ENCODE measurements around the gene SMAD7. TPM values are rescaled to one million over a fixed set of nuclear protein-coding genes. Genes with fewer than 3 reads are reported as not detected.

The SMAD7 gene
- total RNA-seq, 2 experiments from 2014 or later = 2.9 to 15.1 TPM

DNA sequence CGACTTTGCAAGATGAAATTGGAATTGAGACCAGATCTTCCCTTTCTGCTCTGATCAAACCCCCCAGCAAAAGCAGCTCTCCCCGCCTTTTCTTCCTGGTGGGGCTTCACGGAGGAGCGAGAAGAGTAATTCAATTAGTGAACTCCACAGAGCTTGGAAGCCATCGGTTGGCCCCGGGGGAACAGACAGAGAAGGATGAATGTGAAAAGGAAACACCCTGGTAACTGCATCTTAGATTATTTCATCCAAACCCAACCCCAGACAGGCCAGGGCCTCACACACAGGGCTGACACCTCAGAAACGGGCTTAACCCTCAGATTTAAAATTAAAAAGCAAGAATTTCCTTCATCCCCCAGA lies 18.3 kb downstream of the SMAD7 start:
- Histone ChIP-seq H3K36me3 (ENCODE audit: insufficient read depth, low read length) (peaks cover 10% of the 10 kb centered on the region), H3K9me3 (ENCODE audit: low read length) (no peaks in the 10 kb centered on the region), H2AFZ (ENCODE audit: low read length) (no peak overlapping the region), H3K27ac (ENCODE audit: low read depth, low read length, poor library complexity, severe bottlenecking) (peak overlapping the region; percentile 90), H4K20me1 (ENCODE audit: insufficient read depth, low read length) (no peaks in the 10 kb centered on the region), H3K4me2 (ENCODE audit: low read length) (peak overlapping the region; percentile 81), H3K4me3 (ENCODE audit: low read depth, low read length, poor library complexity, severe bottlenecking) (peak overlapping the region; percentile 40), H3K79me2 (ENCODE audit: insufficient read depth, low read depth, low read length) (peaks cover 88% of the 10 kb centered on the region), H3K4me1 (ENCODE audit: insufficient read depth, low read length, poor library complexity, severe bottlenecking) (peaks cover 92% of the 10 kb centered on the region), H3K9me2 (ENCODE audit: insufficient read depth, low read length) (no peaks in the 10 kb centered on the region)
- no TSS peak for BruUV-seq (replicated peaks)
- no peak for TF ChIP-seq EZH2phosphoT487 (IDR thresholded peaks at IDR 0.05; ENCODE audit: borderline replicate concordance, low read depth, low read length)
- TF ChIP-seq, protein P1, sequence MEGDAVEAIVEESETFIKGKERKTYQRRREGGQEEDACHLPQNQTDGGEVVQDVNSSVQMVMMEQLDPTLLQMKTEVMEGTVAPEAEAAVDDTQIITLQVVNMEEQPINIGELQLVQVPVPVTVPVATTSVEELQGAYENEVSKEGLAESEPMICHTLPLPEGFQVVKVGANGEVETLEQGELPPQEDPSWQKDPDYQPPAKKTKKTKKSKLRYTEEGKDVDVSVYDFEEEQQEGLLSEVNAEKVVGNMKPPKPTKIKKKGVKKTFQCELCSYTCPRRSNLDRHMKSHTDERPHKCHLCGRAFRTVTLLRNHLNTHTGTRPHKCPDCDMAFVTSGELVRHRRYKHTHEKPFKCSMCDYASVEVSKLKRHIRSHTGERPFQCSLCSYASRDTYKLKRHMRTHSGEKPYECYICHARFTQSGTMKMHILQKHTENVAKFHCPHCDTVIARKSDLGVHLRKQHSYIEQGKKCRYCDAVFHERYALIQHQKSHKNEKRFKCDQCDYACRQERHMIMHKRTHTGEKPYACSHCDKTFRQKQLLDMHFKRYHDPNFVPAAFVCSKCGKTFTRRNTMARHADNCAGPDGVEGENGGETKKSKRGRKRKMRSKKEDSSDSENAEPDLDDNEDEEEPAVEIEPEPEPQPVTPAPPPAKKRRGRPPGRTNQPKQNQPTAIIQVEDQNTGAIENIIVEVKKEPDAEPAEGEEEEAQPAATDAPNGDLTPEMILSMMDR (conservative IDR thresholded peaks at IDR 0.05; ENCODE audit: low read length) = no peak
- DNase-seq (ENCODE audit: low spot score) = no peak
- ChIA-PET CTCF (ENCODE audit: unreplicated experiment) (no interaction called here), POLR2A (no interaction called here)
- intact Hi-C loops (cut with micrococcal nuclease; ENCODE audit: unreplicated experiment) = no loop called here

DNA sequence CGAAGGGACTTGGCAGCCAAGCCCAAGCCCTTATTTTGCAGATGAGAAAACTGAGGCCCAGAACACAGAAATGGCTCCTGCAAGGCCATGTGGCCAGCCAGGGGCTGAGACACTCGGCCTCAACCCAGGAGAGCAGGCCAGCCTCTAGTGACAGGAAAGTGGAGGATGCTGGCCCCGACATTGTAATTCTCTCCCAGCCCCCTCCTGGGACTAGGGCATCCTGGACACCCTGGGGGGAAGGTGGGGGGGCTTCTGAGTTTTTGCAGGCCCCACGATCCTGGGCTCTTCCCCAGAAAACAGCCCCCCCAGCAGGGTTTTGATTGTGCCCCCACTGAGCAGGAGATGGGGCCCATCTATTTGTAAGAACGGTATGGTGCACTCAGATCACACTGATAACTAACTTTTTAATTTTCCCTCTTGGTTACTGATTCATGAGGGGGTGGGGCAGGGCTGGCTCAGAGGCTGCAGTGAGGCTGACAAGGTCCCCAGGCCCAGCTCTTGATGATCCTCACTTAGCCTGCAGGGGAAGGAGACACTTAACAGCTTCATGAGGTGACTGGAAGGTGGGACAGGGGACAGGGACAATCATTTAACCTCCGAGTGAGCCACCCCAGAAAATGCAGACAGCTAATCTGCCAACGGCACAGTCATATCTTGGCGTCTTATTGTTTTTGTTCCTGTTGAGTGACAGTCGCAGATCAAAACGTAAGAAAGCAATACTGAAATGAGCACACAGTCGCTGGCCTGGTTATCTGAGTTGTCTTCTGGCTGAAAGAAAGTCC lies 18.9 kb downstream of the SMAD7 start:
- H3K9me2 ChIP-seq (ENCODE audit: insufficient read depth, low read length) = no peaks in the 10 kb centered on the region
- no peak overlapping the region for H2AFZ ChIP-seq (ENCODE audit: low read length)
- H3K4me1 ChIP-seq (ENCODE audit: insufficient read depth, low read length, poor library complexity, severe bottlenecking) = peaks cover 93% of the 10 kb centered on the region
- intact Hi-C loops (cut with micrococcal nuclease; ENCODE audit: unreplicated experiment) = no loop called here
- no peak for TF ChIP-seq EZH2phosphoT487 (IDR thresholded peaks at IDR 0.05; ENCODE audit: borderline replicate concordance, low read depth, low read length)
- TF ChIP-seq, protein P1 (conservative IDR thresholded peaks at IDR 0.05; ENCODE audit: low read length) = no peak
- peaks cover 93% of the 10 kb centered on the region for H3K79me2 ChIP-seq (ENCODE audit: insufficient read depth, low read depth, low read length)
- BruUV-seq (replicated peaks) = no TSS peak
- CTCF ChIA-PET (ENCODE audit: unreplicated experiment) = no interaction called here
- H3K27ac ChIP-seq (ENCODE audit: low read depth, low read length, poor library complexity, severe bottlenecking) = peak overlapping the region; percentile 90
- peaks cover 10% of the 10 kb centered on the region for H3K36me3 ChIP-seq (ENCODE audit: insufficient read depth, low read length)
- peak overlapping the region; percentile 81 for H3K4me2 ChIP-seq (ENCODE audit: low read length)
- no peaks in the 10 kb centered on the region for H4K20me1 ChIP-seq (ENCODE audit: insufficient read depth, low read length)
- DNase-seq (ENCODE audit: low spot score) = no peak
- H3K9me3 ChIP-seq (ENCODE audit: low read length) = no peaks in the 10 kb centered on the region
- H3K4me3 ChIP-seq (ENCODE audit: low read depth, low read length, poor library complexity, severe bottlenecking) = peak overlapping the region; percentile 40
- POLR2A ChIA-PET = interaction anchor here (0.7 kb wide), 1 partner anchor 109 kb away, joined by 3 read pairs; no protein-coding TSS in a partner anchor

DNA sequence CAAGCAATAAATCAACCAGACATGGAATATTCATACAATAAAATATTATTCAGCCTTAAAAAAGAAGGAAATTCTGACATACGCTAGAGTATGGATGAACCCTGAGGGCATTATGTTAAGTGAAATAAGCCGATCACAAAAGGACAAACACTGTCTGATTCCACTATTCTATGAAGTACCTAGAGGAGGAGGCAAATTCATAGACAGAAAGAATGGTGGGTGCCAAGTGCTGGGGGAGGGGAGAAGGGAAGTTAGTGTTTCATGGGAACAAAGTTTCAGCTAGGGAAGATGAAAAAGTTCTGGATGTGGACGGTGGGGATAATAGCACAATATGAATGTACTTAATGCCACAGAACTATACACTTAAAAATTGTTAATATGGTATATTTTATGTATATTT lies 19.8 kb downstream of the SMAD7 start:
- H3K36me3 ChIP-seq (ENCODE audit: insufficient read depth, low read length) = 0 out of 2 replicates have a peak, but pooled peaks cover 5% of the 10 kb centered on the region
- DNase-seq (ENCODE audit: low spot score) = no peak
- ChIA-PET CTCF (ENCODE audit: unreplicated experiment) (no interaction called here), POLR2A (interaction anchor here (0.7 kb wide), 1 partner anchor 109 kb away, joined by 3 read pairs; no protein-coding TSS in a partner anchor)
- no TSS peak for BruUV-seq (replicated peaks)
- H3K4me3 ChIP-seq (ENCODE audit: low read depth, low read length, poor library complexity, severe bottlenecking) = no peak overlapping the region
- H3K9me2 ChIP-seq (ENCODE audit: insufficient read depth, low read length) = no peaks in the 10 kb centered on the region
- no peak for TF ChIP-seq EZH2phosphoT487 (IDR thresholded peaks at IDR 0.05; ENCODE audit: borderline replicate concordance, low read depth, low read length)
- TF ChIP-seq, protein P1 (conservative IDR thresholded peaks at IDR 0.05; ENCODE audit: low read length) = no peak
- intact Hi-C loops (cut with micrococcal nuclease; ENCODE audit: unreplicated experiment) = no loop called here
- peak overlapping the region; percentile 81; the same call in 1 of the 2 replicates for H3K4me2 ChIP-seq (ENCODE audit: low read length)
- H3K79me2 ChIP-seq (ENCODE audit: insufficient read depth, low read depth, low read length) = peaks cover 95% of the 10 kb centered on the region
- no peak overlapping the region for H3K27ac ChIP-seq (ENCODE audit: low read depth, low read length, poor library complexity, severe bottlenecking)
- H3K9me3 ChIP-seq (ENCODE audit: low read length) = no peaks in the 10 kb centered on the region
- no peak overlapping the region for H2AFZ ChIP-seq (ENCODE audit: low read length)
- no peaks in the 10 kb centered on the region for H4K20me1 ChIP-seq (ENCODE audit: insufficient read depth, low read length)
- H3K4me1 ChIP-seq (ENCODE audit: insufficient read depth, low read length, poor library complexity, severe bottlenecking) = peaks cover 97% of the 10 kb centered on the region

Data from OCI-LY7 (cell line).